B cell (primary cell): ENCODE results near the gene VAPB. TPM values are rescaled to one million over a fixed set of nuclear protein-coding genes. Genes with fewer than 3 reads are reported as not detected.

Experiments
- ATAC-seq: fragments of 200-7000 bp; cut with Tn5 transposase; one replicate; pipeline ENCODE4 v1.10.0; 2021; ENCODE audit warnings: low read depth, mild to moderate bottlenecking, moderate number of reproducible peaks, moderate library complexity
- CTCF ChIA-PET: fragments of 350-600 bp; sonication (Branson Sonifier 250); formaldehyde crosslinking; loops from one replicate; lab custom pipeline; 2021; ENCODE audit warnings: antibody characterized with exemption, inconsistent platforms; lab: Charles Lee
- POLR2A ChIA-PET: fragments of 350-600 bp; sonication (Branson Sonifier 250); formaldehyde crosslinking; loops from one replicate; lab custom pipeline; 2021; ENCODE audit warnings: antibody characterized with exemption; lab: Charles Lee
- DNase-seq: peaks from one replicate; pipeline ENCODE4 v3.0.0; 2013
- H2AFZ ChIP-seq: 2 replicates; pipeline ENCODE4 v1.6.1; 2012; ENCODE audit warnings: mild to moderate bottlenecking, low read depth, low read length; ENCODE audit not compliant: insufficient read depth, poor library complexity, severe bottlenecking
- H3K27ac ChIP-seq, 2 donors: 1 replicate in 1 of 2; 2 replicates in 1 of 2; pipeline ENCODE4 v1.5.1; 2012 to 2013; ENCODE audit warnings: low read length in 2 of 2, mild to moderate bottlenecking in 2 of 2, moderate library complexity in 1 of 2
- H3K27me3 ChIP-seq, 4 experiments: fragments of 200-600 bp in 1 of 4; sonication (generic) in 1 of 4; replicated peaks in 1 of 4; 1 replicate in 2 of 4; 2 replicates in 2 of 4; pipeline versions ENCODE4 v1.6.1 to v1.7.0; 2013 to 2016; ENCODE audit warnings: low read length in 3 of 4, mild to moderate bottlenecking in 2 of 4, mixed read lengths in 1 of 4, moderate library complexity in 1 of 4; ENCODE audit not compliant: insufficient read depth in 4 of 4, control insufficient read depth in 3 of 4; ENCODE audit errors: control extremely low read depth in 1 of 4
- H3K36me3 ChIP-seq, 2 experiments: replicated peaks in 1 of 2; 1 replicate in 1 of 2; 2 replicates in 1 of 2; pipeline versions ENCODE4 v1.6.1 to v1.7.1; 2013; ENCODE audit warnings: low read length in 1 of 2; ENCODE audit not compliant: insufficient read depth in 2 of 2, control insufficient read depth in 1 of 2; ENCODE audit errors: control extremely low read depth in 1 of 2, extremely low read depth in 1 of 2
- H3K4me1 ChIP-seq, 2 donors: fragments of 200-600 bp in 1 of 2; sonication (generic) in 1 of 2; 1 replicate in 1 of 2; 2 replicates in 1 of 2; pipeline versions ENCODE4 v1.5.1 to v1.6.1; 2013 to 2017; ENCODE audit warnings: low read length in 2 of 2; ENCODE audit not compliant: control insufficient read depth in 2 of 2, insufficient read depth in 2 of 2
- H3K4me2 ChIP-seq: replicated peaks from 2 replicates; pipeline ENCODE3; 2012; ENCODE audit warnings: mild to moderate bottlenecking, low read depth, low read length; ENCODE audit not compliant: poor library complexity, severe bottlenecking
- H3K4me3 ChIP-seq, 5 experiments: fragments of 200-600 bp in 1 of 5; sonication (generic) in 1 of 5; 1 replicate in 3 of 5; 2 replicates in 2 of 5; pipeline versions ENCODE4 v1.5.1 to v1.7.0; 2011 to 2016; ENCODE audit warnings: low read length in 4 of 5, mild to moderate bottlenecking in 4 of 5, low read depth in 2 of 5, control low read depth in 1 of 5, moderate library complexity in 1 of 5; ENCODE audit not compliant: insufficient read depth in 1 of 5; ENCODE audit errors: control extremely low read depth in 1 of 5, extremely low read depth in 1 of 5
- H3K79me2 ChIP-seq: fragments of 200-600 bp; sonication (generic); one replicate; pipeline ENCODE4 v1.6.0; 2016; ENCODE audit warnings: low read length; ENCODE audit not compliant: control insufficient read depth, insufficient read depth
- H3K9ac ChIP-seq: fragments of 200-600 bp; sonication (generic); 2 replicates; pipeline ENCODE4 v1.6.1; 2017; ENCODE audit warnings: mild to moderate bottlenecking, low read length, moderate library complexity
- H3K9me3 ChIP-seq, 3 donors: one replicate each; pipeline versions ENCODE4 v1.6.1 to v1.7.1; 2013; ENCODE audit warnings: low read length in 2 of 3; ENCODE audit not compliant: control insufficient read depth in 2 of 3, insufficient read depth in 1 of 3; ENCODE audit errors: control extremely low read depth in 1 of 3
- H4K20me1 ChIP-seq: 2 replicates; pipeline ENCODE4 v1.6.0; 2012; ENCODE audit warnings: mild to moderate bottlenecking, low read length; ENCODE audit not compliant: insufficient read depth, control insufficient read depth, poor library complexity, severe bottlenecking
- H3K27ac Mint-ChIP-seq: one replicate; pipeline ENCODE4 v1.8.0; 2021; ENCODE audit warnings: mixed read lengths
- H3K27me3 Mint-ChIP-seq: one replicate; pipeline ENCODE4 v1.8.0; 2021; ENCODE audit warnings: mixed read lengths
- H3K4me1 Mint-ChIP-seq: one replicate; pipeline ENCODE4 v1.8.0; 2021; ENCODE audit warnings: mixed read lengths
- H3K4me3 Mint-ChIP-seq: one replicate; pipeline ENCODE4 v1.8.0; 2021; ENCODE audit warnings: mixed read lengths
- H3K9me3 Mint-ChIP-seq: one replicate; pipeline ENCODE4 v1.8.0; 2022; ENCODE audit warnings: mixed read lengths; ENCODE audit not compliant: insufficient read depth
- EZH2 ChIP-seq: IDR thresholded peaks from 2 replicates; pipeline ENCODE4 v1.6.1; 2012; ENCODE audit warnings: borderline replicate concordance, low read depth, mild to moderate bottlenecking, moderate library complexity, low read length; ENCODE audit not compliant: insufficient read depth, poor library complexity, severe bottlenecking
- WGBS: methylation state at CpG from one replicate; pipeline ENCODE4 v1.1.5; 2013; ENCODE audit warnings: missing lambda C conversion rate; ENCODE audit not compliant: insufficient coverage; 5-methylcytosine and 5-hydroxymethylcytosine counted together
- intact Hi-C: fragments of 100-400 bp; cut with micrococcal nuclease; formaldehyde crosslinking; loops from one replicate; pipeline ENCODE4 v1.10.0; 2022
- polyA plus RNA-seq: library from polyadenylated mRNA; depleted of rRNA; stranded (reverse); fragments of >200 nt; gene quantifications from 2 replicates; pipeline ENCODE4 v1.2.3, GENCODE V29; 2012
- total RNA-seq, 2 donors: library from RNA; stranded (reverse); fragments of 120-200 nt in 1 of 2; gene quantifications; 1 replicate in 1 of 2; 2 replicates in 1 of 2; pipeline versions ENCODE4 v1.2.3 to v1.2.4, GENCODE V29; 2013 to 2022
- TF ChIP-seq, protein P1 (sequence below): fragments of 200-600 bp; IDR thresholded peaks from one replicate; pipeline ENCODE4 v1.8.0; 2022; ENCODE audit warnings: antibody characterized with exemption, mild to moderate bottlenecking

VAPB gene
- total and polyA plus RNA-seq, 2 donors (not counting 1 experiment from before 2014, with no cell fraction given) = 19.5 to 26.4 TPM

DNA sequence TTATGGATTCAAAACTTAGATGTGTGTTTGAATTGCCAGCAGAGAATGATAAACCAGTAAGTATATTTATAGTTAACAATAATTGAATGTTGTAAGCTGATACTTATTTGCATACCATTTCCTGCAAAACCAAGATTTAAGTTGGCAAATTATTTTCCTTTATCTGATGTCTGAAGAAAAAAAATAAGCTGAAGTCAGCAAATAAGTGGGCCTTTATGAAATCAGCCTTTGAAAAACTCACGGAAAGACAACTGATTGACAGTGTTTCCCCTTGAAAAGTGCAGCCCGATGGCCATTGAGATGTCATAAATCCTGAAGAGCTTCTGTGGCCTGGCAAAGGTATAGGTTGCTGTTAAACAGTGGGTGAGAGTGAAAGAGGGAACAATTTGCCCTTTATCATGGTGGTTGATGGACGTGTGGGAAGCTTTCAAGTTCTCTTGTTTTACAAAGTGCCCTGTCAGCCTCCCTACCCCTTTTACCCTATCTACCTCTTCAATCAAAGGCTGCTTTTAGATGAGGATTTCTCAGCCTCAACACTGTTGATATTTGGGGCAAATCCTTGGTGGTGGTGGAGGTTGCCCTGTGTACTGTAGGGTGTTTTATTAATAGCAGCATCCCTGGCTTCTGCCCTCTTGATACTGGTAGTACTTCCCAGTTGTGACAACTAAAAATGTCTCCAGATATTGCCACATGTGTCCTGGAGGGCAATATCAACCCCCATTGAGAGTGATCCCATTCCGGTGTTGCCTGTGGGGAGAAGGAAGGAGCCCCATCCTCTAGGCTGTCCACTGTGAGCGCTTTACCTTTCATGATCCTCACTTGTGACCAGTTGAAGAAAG is 50.2 kb downstream of the VAPB start:
- Mint-ChIP-seq H3K27me3 (no peaks in the 10 kb centered on the region), H3K4me1 (peaks cover 21% of the 10 kb centered on the region), H3K4me3 (no peak overlapping the region), H3K9me3 (no peaks in the 10 kb centered on the region), H3K27ac (no peak overlapping the region)
- ATAC-seq (no peak), DNase-seq (no peak)
- H4K20me1 ChIP-seq = peaks cover 72% of the 10 kb centered on the region
- TF ChIP-seq, protein P1, sequence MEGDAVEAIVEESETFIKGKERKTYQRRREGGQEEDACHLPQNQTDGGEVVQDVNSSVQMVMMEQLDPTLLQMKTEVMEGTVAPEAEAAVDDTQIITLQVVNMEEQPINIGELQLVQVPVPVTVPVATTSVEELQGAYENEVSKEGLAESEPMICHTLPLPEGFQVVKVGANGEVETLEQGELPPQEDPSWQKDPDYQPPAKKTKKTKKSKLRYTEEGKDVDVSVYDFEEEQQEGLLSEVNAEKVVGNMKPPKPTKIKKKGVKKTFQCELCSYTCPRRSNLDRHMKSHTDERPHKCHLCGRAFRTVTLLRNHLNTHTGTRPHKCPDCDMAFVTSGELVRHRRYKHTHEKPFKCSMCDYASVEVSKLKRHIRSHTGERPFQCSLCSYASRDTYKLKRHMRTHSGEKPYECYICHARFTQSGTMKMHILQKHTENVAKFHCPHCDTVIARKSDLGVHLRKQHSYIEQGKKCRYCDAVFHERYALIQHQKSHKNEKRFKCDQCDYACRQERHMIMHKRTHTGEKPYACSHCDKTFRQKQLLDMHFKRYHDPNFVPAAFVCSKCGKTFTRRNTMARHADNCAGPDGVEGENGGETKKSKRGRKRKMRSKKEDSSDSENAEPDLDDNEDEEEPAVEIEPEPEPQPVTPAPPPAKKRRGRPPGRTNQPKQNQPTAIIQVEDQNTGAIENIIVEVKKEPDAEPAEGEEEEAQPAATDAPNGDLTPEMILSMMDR = no peak
- no peak for TF ChIP-seq EZH2
- H3K4me2 ChIP-seq = no peak overlapping the region
- peaks cover 0 to 54% of the 10 kb centered on the region in 2 experiments for H3K36me3 ChIP-seq
- no peak overlapping the region for H3K4me3 ChIP-seq
- peaks cover 4 to 9% of the 10 kb centered on the region in 2 donors for H3K4me1 ChIP-seq
- H3K9ac ChIP-seq = no peak overlapping the region
- ChIA-PET POLR2A (no interaction called here), CTCF (no interaction called here)
- H3K9me3 ChIP-seq = no peaks in the 10 kb centered on the region
- no peak overlapping the region for H2AFZ ChIP-seq
- intact Hi-C loops = no loop called here
- no peaks in the 10 kb centered on the region for H3K27me3 ChIP-seq
- peaks cover 37% of the 10 kb centered on the region for H3K79me2 ChIP-seq
- no peak overlapping the region for H3K27ac ChIP-seq
- 78% methylated on average over 2 of the region's 5 CpGs for WGBS

DNA sequence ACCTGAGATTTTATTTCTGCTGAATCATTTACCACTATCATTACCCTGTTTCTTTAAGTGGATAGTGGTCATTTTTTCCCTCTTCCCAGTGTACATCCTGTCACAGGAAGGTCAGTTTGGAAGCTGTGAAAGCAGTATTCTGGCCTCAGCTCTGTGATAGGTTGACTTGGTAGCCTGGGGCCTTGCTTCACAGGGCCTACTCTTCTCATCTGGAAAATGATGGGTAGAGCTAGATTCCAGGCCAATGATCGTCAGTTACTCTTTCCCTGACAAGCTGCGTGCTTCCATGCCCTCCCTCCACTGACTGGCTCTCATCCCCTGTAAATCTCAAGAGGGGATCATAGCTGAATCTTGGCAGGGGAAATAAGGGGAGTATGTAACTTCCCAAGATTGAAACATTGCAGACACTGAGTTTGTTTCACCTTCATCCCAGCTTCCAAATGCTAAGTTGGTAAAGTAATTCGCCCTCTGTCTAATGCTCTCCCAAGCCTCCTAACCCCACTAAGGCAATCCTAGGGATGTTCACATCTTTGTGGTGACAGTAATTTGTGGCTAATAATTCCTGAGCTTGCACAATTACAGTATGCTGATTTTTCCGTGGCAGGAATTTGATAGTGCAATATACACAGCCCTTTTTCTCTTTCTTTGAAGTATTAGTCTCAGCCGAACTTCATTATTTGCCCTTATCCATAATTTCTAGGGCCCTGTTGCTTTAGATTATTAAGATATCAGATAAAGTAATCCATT is 51.2 kb downstream of the VAPB start:
- ATAC-seq = no peak
- CTCF ChIA-PET = no interaction called here

More for the DNA sequence above, 51.2 kb downstream of the VAPB start:
- WGBS = 93% methylated on average over 2 of the region's 5 CpGs
- no peaks in the 10 kb centered on the region for H3K27me3 Mint-ChIP-seq
- no peak overlapping the region for H3K4me2 ChIP-seq
- POLR2A ChIA-PET = no interaction called here
- H4K20me1 ChIP-seq = peaks cover 61% of the 10 kb centered on the region
- H3K9ac ChIP-seq = no peak overlapping the region
- no peak for TF ChIP-seq EZH2
- TF ChIP-seq, protein P1 = no peak
- H3K4me1 Mint-ChIP-seq = peaks cover 21% of the 10 kb centered on the region
- no peak overlapping the region for H3K27ac Mint-ChIP-seq
- no peak overlapping the region for H3K27ac ChIP-seq
- H3K36me3 ChIP-seq = peaks cover 0 to 61% of the 10 kb centered on the region in 2 experiments
- H3K9me3 Mint-ChIP-seq = no peaks in the 10 kb centered on the region
- no peak overlapping the region for H3K4me3 ChIP-seq
- no peak overlapping the region for H2AFZ ChIP-seq
- H3K9me3 ChIP-seq = no peaks in the 10 kb centered on the region
- H3K27me3 ChIP-seq = no peaks in the 10 kb centered on the region
- peaks cover 4 to 9% of the 10 kb centered on the region in 2 donors for H3K4me1 ChIP-seq
- H3K4me3 Mint-ChIP-seq = no peak overlapping the region
- intact Hi-C loops = no loop called here
- no peak for DNase-seq
- peaks cover 28% of the 10 kb centered on the region for H3K79me2 ChIP-seq
